HG03064 (cell line): ENCODE results near the gene TRIM41.

Experiments
- ATAC-seq: cut with Tn5 transposase; IDR thresholded peaks from one replicate; pipeline ENCODE4 v1.9.1; 2021; ENCODE audit warnings: low read depth; ENCODE audit not compliant: unreplicated experiment

The TRIM41 gene

GRCh38 chr5:181192337-181193046, 30.6 kb upstream of the TRIM41 start:
- no peak for ATAC-seq

- no peak for ATAC-seq
Observed at GRCh38 chr5:181193656-181194055, 29.4 kb upstream of the TRIM41 start.

GRCh38 chr5:181194489-181195248, 28.4 kb upstream of the TRIM41 start:
- no peak for ATAC-seq

- ATAC-seq: no peak
Observed at GRCh38 chr5:181195249-181195761, 27.8 kb upstream of the TRIM41 start.

- no peak for ATAC-seq
Observed at GRCh38 chr5:181197326-181197951, 25.6 kb upstream of the TRIM41 start.

- ATAC-seq: no peak
Observed at GRCh38 chr5:181198106-181198685, 24.9 kb upstream of the TRIM41 start.

GRCh38 chr5:181198905-181199519, 24.1 kb upstream of the TRIM41 start:
- no peak for ATAC-seq

GRCh38 chr5:181199881-181200638, 23.0 kb upstream of the TRIM41 start:
- no peak for ATAC-seq

GRCh38 chr5:181200816-181201215, 22.3 kb upstream of the TRIM41 start:
- ATAC-seq: no peak

GRCh38 chr5:181203093-181203711, 19.9 kb upstream of the TRIM41 start:
- no peak for ATAC-seq

GRCh38 chr5:181203777-181204112, 19.3 kb upstream of the TRIM41 start:
- no peak for ATAC-seq

GRCh38 chr5:181204113-181204825, 18.8 kb upstream of the TRIM41 start:
- no peak for ATAC-seq

- no peak for ATAC-seq
Observed at GRCh38 chr5:181204826-181205760, 18.0 kb upstream of the TRIM41 start, which contains the start of gene TRIM7. Gene TRIM7 (minus strand): TSS chr5:181205196. CDS start chr5:181205110, 86 bp downstream.

- ATAC-seq: no peak
Observed at GRCh38 chr5:181205761-181206649, 17.1 kb upstream of the TRIM41 start.

- ATAC-seq: no peak
Observed at GRCh38 chr5:181207214-181207959, 15.7 kb upstream of the TRIM41 start.

GRCh38 chr5:181207960-181208253, 15.2 kb upstream of the TRIM41 start:
- ATAC-seq: no peak
